H1 (cell line): ENCODE data around the gene AP1M2. TPM values are rescaled to one million over a fixed set of nuclear protein-coding genes. Genes with fewer than 3 reads are reported as not detected.

Experiments
- CHD1 ChIP-seq: IDR thresholded peaks from 2 replicates; pipeline ENCODE4 v1.6.1; 2012; ENCODE audit warnings: low read depth, low read length, improper control_type of control experiment
- EZH2 ChIP-seq: fragments of 200-600 bp; sonication (generic); IDR thresholded peaks from 2 replicates; pipeline ENCODE4 v1.7.1; 2012; ENCODE audit warnings: low read depth, mild to moderate bottlenecking, moderate library complexity, low read length, inconsistent platforms; ENCODE audit not compliant: severe bottlenecking
- KDM1A ChIP-seq: fragments of 200-600, 300-600 bp; sonication (generic); IDR thresholded peaks from 2 replicates; pipeline ENCODE4 v1.7.1; 2016; ENCODE audit warnings: mild to moderate bottlenecking, low read length, borderline replicate concordance
- KDM5A ChIP-seq: fragments of 200-600 bp; IDR thresholded peaks from 2 replicates; pipeline ENCODE4 v1.7.1; 2012; ENCODE audit warnings: mild to moderate bottlenecking, low read length, inconsistent platforms, mixed read lengths
- POLR2A ChIP-seq, 2 experiments: IDR thresholded peaks; 1 replicate in 1 of 2; 2 replicates in 1 of 2; pipeline ENCODE4 v1.6.1; 2011; ENCODE audit warnings: low read depth in 2 of 2, low read length in 2 of 2, mild to moderate bottlenecking in 2 of 2; ENCODE audit errors: control extremely low read depth in 1 of 2
- RAD21 ChIP-seq, 2 experiments: IDR thresholded peaks in 1 of 2; conservative IDR thresholded peaks in 1 of 2; 2 replicates each; pipeline ENCODE4 v1.6.1; 2011; ENCODE audit warnings: low read depth in 2 of 2, low read length in 2 of 2, improper control_type of control experiment in 1 of 2, inconsistent platforms in 1 of 2, mild to moderate bottlenecking in 1 of 2, moderate library complexity in 1 of 2
- RNF2 ChIP-seq: fragments of 200-900, 300-1000 bp; sonication (generic); IDR thresholded peaks from 2 replicates; pipeline ENCODE4 v1.7.1; 2016; ENCODE audit warnings: borderline replicate concordance, low read depth, mild to moderate bottlenecking, antibody characterized with exemption, low read length; ENCODE audit not compliant: poor library complexity, severe bottlenecking; ENCODE audit errors: missing control alignments
- TCF12 ChIP-seq: IDR thresholded peaks from 2 replicates; pipeline ENCODE4 v1.6.1; 2011; ENCODE audit warnings: low read depth, mild to moderate bottlenecking, low read length
- polyA plus RNA-seq, 7 experiments: library from polyadenylated mRNA; depleted of rRNA in 3 of 7; stranded (reverse) in 5 of 7; unstranded in 2 of 7; fragments of >200 nt in 5 of 7; fragments of 200-250 nt in 2 of 7; gene quantifications; 1 replicate in 5 of 7; 2 replicates in 1 of 7; 4 replicates in 1 of 7; pipeline versions ENCODE4 v1.2.1 to v1.2.3, GENCODE V29; 2011 to 2013; ENCODE audit warnings: missing spikeins in 2 of 7, mixed read lengths in 2 of 7
- total RNA-seq: library from RNA; stranded (reverse); fragmentation: NEBNext Ultra II Directional; extraction: Animal tissue kit (Norgen Biotek cat#: 25700); gene quantifications from 2 replicates; pipeline ENCODE4 v1.2.1, GENCODE V29; 2021
- TF ChIP-seq, protein P1 (sequence below), 3 experiments: IDR thresholded peaks; 1 replicate in 2 of 3; 2 replicates in 1 of 3; pipeline versions ENCODE4 v1.5.1 to v1.6.1; 2011; ENCODE audit warnings: low read length in 3 of 3, mild to moderate bottlenecking in 3 of 3, inconsistent platforms in 2 of 3, low read depth in 1 of 3, moderate library complexity in 1 of 3; ENCODE audit not compliant: insufficient read depth in 1 of 3; ENCODE audit errors: control extremely low read depth in 1 of 3

Gene AP1M2
- total and polyA plus RNA-seq, 2 of the 8 experiments (the other 6 are each of a cell fraction or from before 2014, with no cell fraction given): 140 to 161 TPM

DNA sequence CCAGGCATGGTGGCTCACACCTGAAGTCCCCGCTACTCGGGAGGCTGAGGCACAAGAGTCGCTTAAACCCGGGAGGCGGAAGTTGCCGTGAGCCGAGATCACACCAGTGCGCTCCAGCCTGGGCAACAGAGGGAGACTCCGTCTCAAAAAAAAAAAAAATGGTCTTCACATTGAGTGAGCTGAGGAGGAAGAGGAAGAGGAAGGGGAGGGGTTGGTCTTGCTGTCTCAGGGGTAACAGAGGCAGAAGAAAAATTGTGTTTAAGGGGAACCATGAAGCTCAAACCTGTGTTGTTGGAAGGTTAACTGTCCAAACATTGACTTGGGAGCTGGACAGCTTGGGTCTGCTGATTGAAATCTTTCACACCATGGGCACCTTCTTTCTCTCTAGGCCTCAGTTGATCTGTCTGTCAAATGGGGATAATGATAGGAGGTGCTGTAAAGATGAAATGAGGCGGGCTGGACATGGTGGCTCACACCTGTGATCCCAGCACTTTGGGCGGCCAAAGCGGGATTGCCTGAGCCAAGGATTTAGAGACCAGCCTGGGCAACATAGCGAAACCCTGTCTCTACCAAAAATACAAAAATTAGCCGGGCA, 28.4 kb upstream of the AP1M2 start (continued):
- TF ChIP-seq, protein P1, sequence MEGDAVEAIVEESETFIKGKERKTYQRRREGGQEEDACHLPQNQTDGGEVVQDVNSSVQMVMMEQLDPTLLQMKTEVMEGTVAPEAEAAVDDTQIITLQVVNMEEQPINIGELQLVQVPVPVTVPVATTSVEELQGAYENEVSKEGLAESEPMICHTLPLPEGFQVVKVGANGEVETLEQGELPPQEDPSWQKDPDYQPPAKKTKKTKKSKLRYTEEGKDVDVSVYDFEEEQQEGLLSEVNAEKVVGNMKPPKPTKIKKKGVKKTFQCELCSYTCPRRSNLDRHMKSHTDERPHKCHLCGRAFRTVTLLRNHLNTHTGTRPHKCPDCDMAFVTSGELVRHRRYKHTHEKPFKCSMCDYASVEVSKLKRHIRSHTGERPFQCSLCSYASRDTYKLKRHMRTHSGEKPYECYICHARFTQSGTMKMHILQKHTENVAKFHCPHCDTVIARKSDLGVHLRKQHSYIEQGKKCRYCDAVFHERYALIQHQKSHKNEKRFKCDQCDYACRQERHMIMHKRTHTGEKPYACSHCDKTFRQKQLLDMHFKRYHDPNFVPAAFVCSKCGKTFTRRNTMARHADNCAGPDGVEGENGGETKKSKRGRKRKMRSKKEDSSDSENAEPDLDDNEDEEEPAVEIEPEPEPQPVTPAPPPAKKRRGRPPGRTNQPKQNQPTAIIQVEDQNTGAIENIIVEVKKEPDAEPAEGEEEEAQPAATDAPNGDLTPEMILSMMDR (IDR thresholded peaks at IDR 0.05; ENCODE audit: control extremely low read depth in 1 of 3, insufficient read depth in 1 of 3, low read depth in 1 of 3, low read length in 3 of 3): no peak
- TF ChIP-seq KDM5A: no peak
- no peak for TF ChIP-seq CHD1
- no peak for TF ChIP-seq KDM1A
- TF ChIP-seq POLR2A (IDR thresholded peaks at IDR 0.05; ENCODE audit: control extremely low read depth in 1 of 2, low read depth in 2 of 2, low read length in 2 of 2): no peak
- TF ChIP-seq TCF12: no peak
- TF ChIP-seq RAD21 (IDR thresholded peaks at IDR 0.05 in 1 of 2, conservative IDR thresholded peaks at IDR 0.05 in 1 of 2; ENCODE audit: low read depth in 2 of 2, low read length in 2 of 2): no peak
- no peak for TF ChIP-seq RNF2
- no peak for TF ChIP-seq EZH2
